SK-N-SH (cell line): ENCODE measurements around the gene FASTK. TPM values are rescaled to one million over a fixed set of nuclear protein-coding genes. Genes with fewer than 3 reads are reported as not detected.

ENCODE experiments used
- CTCF ChIA-PET: fragments of 300-600, 350-600 bp; formaldehyde crosslinking; extraction: SDS; loops from one replicate; lab custom pipeline; 2021; lab: Yijun Ruan, JAX
- POLR2A ChIA-PET: fragments of 350-600 bp; sonication (Branson Sonifier 250); formaldehyde crosslinking; extraction: SDS; loops from one replicate; lab custom pipeline; 2020; ENCODE audit warnings: antibody characterized with exemption, inconsistent platforms; lab: Yijun Ruan, JAX
- DNase-seq: peaks from one replicate; pipeline ENCODE4 v3.0.0; 2012
- H2AFZ ChIP-seq: fragments of 200-600 bp; sonication (generic); 2 replicates; pipeline ENCODE4 v1.8.1; 2016; ENCODE audit warnings: antibody characterized with exemption, mild to moderate bottlenecking, low read depth
- H3F3A ChIP-seq: fragments of 200-600 bp; sonication (generic); replicated peaks from 2 replicates; pipeline ENCODE3; 2016; ENCODE audit warnings: antibody characterized with exemption, mild to moderate bottlenecking; ENCODE audit not compliant: insufficient read depth
- H3K27ac ChIP-seq, 2 experiments: fragments of 200-500 bp in 1 of 2; fragments of 200-600 bp in 1 of 2; sonication (Bioruptor generic) in 1 of 2; sonication (generic), shearing (Covaris generic) in 1 of 2; 2 replicates each; pipeline versions ENCODE4 v1.5.1 to v1.6.1; 2014 to 2016; ENCODE audit warnings: low read depth in 2 of 2, inconsistent platforms in 1 of 2, low read length in 1 of 2, mild to moderate bottlenecking in 1 of 2, mixed read lengths in 1 of 2
- H3K27me3 ChIP-seq: fragments of 200-600 bp; sonication (generic), shearing (Covaris generic); 2 replicates; pipeline ENCODE4 v1.6.1; 2016; ENCODE audit warnings: mixed run types; ENCODE audit not compliant: insufficient read depth
- H3K36me3 ChIP-seq, 2 experiments: fragments of 200-500 bp in 1 of 2; fragments of 200-600 bp in 1 of 2; sonication (Bioruptor generic) in 1 of 2; sonication (generic) in 1 of 2; replicated peaks in 1 of 2; 2 replicates each; pipeline versions ENCODE3 to v1.5.1; 2014 to 2016; ENCODE audit warnings: low read length in 1 of 2, mild to moderate bottlenecking in 1 of 2; ENCODE audit not compliant: insufficient read depth in 2 of 2, control insufficient read depth in 1 of 2
- H3K4me1 ChIP-seq, 2 experiments: fragments of 200-500 bp in 1 of 2; fragments of 200-600 bp in 1 of 2; sonication (Bioruptor generic) in 1 of 2; sonication (generic), shearing (Covaris generic) in 1 of 2; 2 replicates each; pipeline versions ENCODE4 v1.5.1 to v1.6.1; 2014 to 2016; ENCODE audit warnings: low read depth in 1 of 2, low read length in 1 of 2, mixed run types in 1 of 2; ENCODE audit not compliant: insufficient read depth in 2 of 2, control insufficient read depth in 1 of 2
- H3K4me2 ChIP-seq: fragments of 200-600 bp; sonication (generic), shearing (Covaris generic); 2 replicates; pipeline ENCODE4 v1.6.1; 2017; ENCODE audit warnings: mixed run types
- H3K4me3 ChIP-seq, 2 experiments: fragments of 200-500 bp in 1 of 2; fragments of 200-600 bp in 1 of 2; sonication (Bioruptor generic) in 1 of 2; sonication (generic), shearing (Covaris generic) in 1 of 2; 2 replicates each; pipeline versions ENCODE4 v1.5.1 to v1.8.1; 2014 to 2016; ENCODE audit warnings: low read depth in 2 of 2, inconsistent platforms in 1 of 2, low read length in 1 of 2, mild to moderate bottlenecking in 1 of 2, mixed read lengths in 1 of 2, moderate library complexity in 1 of 2
- H3K79me2 ChIP-seq: fragments of 200-600 bp; sonication (generic); 2 replicates; pipeline ENCODE4 v1.8.1; 2017; ENCODE audit warnings: mild to moderate bottlenecking; ENCODE audit not compliant: insufficient read depth
- H3K9ac ChIP-seq: fragments of 200-600 bp; sonication (generic); 2 replicates; pipeline ENCODE4 v1.6.1; 2017; ENCODE audit warnings: mixed run types
- H3K9me2 ChIP-seq: fragments of 200-600 bp; sonication (generic); 2 replicates; pipeline ENCODE4 v1.6.1; 2017; ENCODE audit warnings: mixed run types
- H3K9me3 ChIP-seq: fragments of 200-600 bp; sonication (generic); 2 replicates; pipeline ENCODE4 v1.6.1; 2017; ENCODE audit warnings: mixed run types, mild to moderate bottlenecking, moderate library complexity
- H4K20me1 ChIP-seq: fragments of 200-600 bp; sonication (generic); 2 replicates; pipeline ENCODE4 v1.6.1; 2017; ENCODE audit warnings: mild to moderate bottlenecking, mixed run types; ENCODE audit not compliant: insufficient read depth
- FOXJ3 ChIP-seq: sonication (generic); formaldehyde crosslinking; IDR thresholded peaks from 2 replicates; pipeline ENCODE4 v1.5.1; 2020; ENCODE audit warnings: mild to moderate bottlenecking, missing genetic modification reagents
- FOXM1 ChIP-seq: IDR thresholded peaks from 2 replicates; pipeline ENCODE4 v1.4.0; 2012; ENCODE audit warnings: low read depth, mild to moderate bottlenecking
- MEF2A ChIP-seq: IDR thresholded peaks from 2 replicates; pipeline ENCODE4 v1.4.0; 2012; ENCODE audit warnings: low read depth, borderline replicate concordance
- NFIC ChIP-seq: IDR thresholded peaks from 2 replicates; pipeline ENCODE4 v1.4.0; 2012; ENCODE audit warnings: borderline replicate concordance
- PBX3 ChIP-seq: IDR thresholded peaks from 2 replicates; pipeline ENCODE4; 2012
- RFX5 ChIP-seq: IDR thresholded peaks from 2 replicates; pipeline ENCODE4 v1.6.1; 2012; ENCODE audit warnings: mild to moderate bottlenecking, improper control_type of control experiment, low read length
- SMC3 ChIP-seq: IDR thresholded peaks from 2 replicates; pipeline ENCODE4 v1.6.1; 2012; ENCODE audit warnings: low read depth, low read length, improper control_type of control experiment
- WGBS: methylation state at CpG from one replicate; pipeline ENCODE4 v1.1.6; 2017; ENCODE audit warnings: low lambda C conversion rate; 5-methylcytosine and 5-hydroxymethylcytosine counted together
- polyA plus RNA-seq, 3 experiments: library from polyadenylated mRNA; depleted of rRNA; stranded (reverse); fragments of >200 nt; gene quantifications; 2 replicates each; pipeline ENCODE4 v1.2.3, GENCODE V29; 2012
- TF ChIP-seq, protein P1 (sequence below): IDR thresholded peaks from 2 replicates; pipeline ENCODE4 v1.4.0; 2012; ENCODE audit warnings: low read depth, borderline replicate concordance
- TF ChIP-seq, protein P2 (sequence below): IDR thresholded peaks from 2 replicates; pipeline ENCODE4 v1.4.0; 2012; ENCODE audit warnings: low read depth

The FASTK gene
- polyA plus RNA-seq, 1 of the 3 experiments (the other 2 are of a cell fraction), result 125 TPM

- no peak for DNase-seq
- ChIA-PET POLR2A (no interaction called here), CTCF (interaction anchor here (1.3 to 12.2 kb wide), 7 partner anchors 11 to 46 kb away, joined by 3 to 126 read pairs (median 4); partner anchors contain the start of genes FASTK and TMUB1)
- WGBS, result 95% methylated on average over 17 of the region's 18 CpGs
- TF ChIP-seq RFX5 (no peak), MEF2A (no peak), NFIC (no peak), PBX3 (no peak), FOXJ3 (CRISPR knock-in tag) (no peak), SMC3 (no peak)
- TF ChIP-seq, protein P1, sequence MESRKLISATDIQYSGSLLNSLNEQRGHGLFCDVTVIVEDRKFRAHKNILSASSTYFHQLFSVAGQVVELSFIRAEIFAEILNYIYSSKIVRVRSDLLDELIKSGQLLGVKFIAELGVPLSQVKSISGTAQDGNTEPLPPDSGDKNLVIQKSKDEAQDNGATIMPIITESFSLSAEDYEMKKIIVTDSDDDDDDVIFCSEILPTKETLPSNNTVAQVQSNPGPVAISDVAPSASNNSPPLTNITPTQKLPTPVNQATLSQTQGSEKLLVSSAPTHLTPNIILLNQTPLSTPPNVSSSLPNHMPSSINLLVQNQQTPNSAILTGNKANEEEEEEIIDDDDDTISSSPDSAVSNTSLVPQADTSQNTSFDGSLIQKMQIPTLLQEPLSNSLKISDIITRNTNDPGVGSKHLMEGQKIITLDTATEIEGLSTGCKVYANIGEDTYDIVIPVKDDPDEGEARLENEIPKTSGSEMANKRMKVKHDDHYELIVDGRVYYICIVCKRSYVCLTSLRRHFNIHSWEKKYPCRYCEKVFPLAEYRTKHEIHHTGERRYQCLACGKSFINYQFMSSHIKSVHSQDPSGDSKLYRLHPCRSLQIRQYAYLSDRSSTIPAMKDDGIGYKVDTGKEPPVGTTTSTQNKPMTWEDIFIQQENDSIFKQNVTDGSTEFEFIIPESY, result no peak
- TF ChIP-seq, protein P2, sequence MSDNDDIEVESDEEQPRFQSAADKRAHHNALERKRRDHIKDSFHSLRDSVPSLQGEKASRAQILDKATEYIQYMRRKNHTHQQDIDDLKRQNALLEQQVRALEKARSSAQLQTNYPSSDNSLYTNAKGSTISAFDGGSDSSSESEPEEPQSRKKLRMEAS, result no peak
- H3K27ac ChIP-seq, result no peak overlapping the region
- no peak overlapping the region for H2AFZ ChIP-seq
- H3K9me3 ChIP-seq, result no peaks in the 10 kb centered on the region
- no peak overlapping the region for H3K4me2 ChIP-seq
- no peaks in the 10 kb centered on the region for H3K27me3 ChIP-seq
- peaks cover 49 to 62% of the 10 kb centered on the region in 2 experiments for H3K36me3 ChIP-seq
- peaks cover 74% of the 10 kb centered on the region for H3K79me2 ChIP-seq
- peaks cover 14 to 22% of the 10 kb centered on the region in 2 experiments; a peak in 3 of 4 replicates for H3K4me1 ChIP-seq
- H4K20me1 ChIP-seq, result peaks cover 40% of the 10 kb centered on the region
- no peak overlapping the region for H3K9ac ChIP-seq
- H3K4me3 ChIP-seq, result no peak overlapping the region
- no peaks in the 10 kb centered on the region for H3K9me2 ChIP-seq
- H3F3A ChIP-seq, result no peaks in the 10 kb centered on the region
Measured at GRCh38 chr7:151064454-151064853, 16.2 kb downstream of the FASTK start.

DNA sequence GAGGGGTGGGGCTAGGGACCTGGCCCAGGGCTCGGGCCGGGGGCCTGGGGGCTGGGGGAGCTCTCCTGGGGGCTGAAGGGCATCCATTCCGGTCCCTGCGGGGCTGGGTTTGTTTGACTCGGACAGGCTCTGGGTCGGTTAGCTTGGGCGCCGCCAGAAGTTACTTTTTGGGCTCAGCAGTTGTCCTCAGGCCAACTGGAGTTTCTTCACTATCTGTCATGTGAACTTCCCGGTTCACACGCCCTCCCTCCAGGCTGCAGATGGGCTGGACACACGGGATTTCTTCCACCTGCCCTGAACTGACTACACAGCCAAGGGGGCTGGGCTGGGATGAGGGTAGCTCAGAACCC is 17.4 kb downstream of the FASTK start:
- Histone ChIP-seq H3K9me3 (no peaks in the 10 kb centered on the region), H3K27ac (no peak overlapping the region), H3K4me1 (peaks cover 24 to 32% of the 10 kb centered on the region in 2 experiments), H3K9me2 (no peaks in the 10 kb centered on the region), H3K9ac (no peak overlapping the region), H3K4me3 (no peak overlapping the region), H3F3A (no peaks in the 10 kb centered on the region), H3K36me3 (peaks cover 40 to 53% of the 10 kb centered on the region in 2 experiments), H3K79me2 (peaks cover 67% of the 10 kb centered on the region), H4K20me1 (peaks cover 40% of the 10 kb centered on the region), H2AFZ (no peak overlapping the region), H3K4me2 (no peak overlapping the region), H3K27me3 (no peaks in the 10 kb centered on the region)
- 64% methylated on average over 8 of the region's 11 CpGs for WGBS
- ChIA-PET POLR2A (no interaction called here), CTCF (interaction anchor here (1.0 to 12.2 kb wide), 10 partner anchors 13 to 164 kb away, joined by 3 to 126 read pairs (median 4); partner anchors contain the start of genes FASTK and TMUB1)
- DNase-seq, result no peak
- TF ChIP-seq FOXM1, result no peak
